ENCODE measurements around the gene SLBP. TPM values are rescaled to one million over a fixed set of nuclear protein-coding genes. Genes with fewer than 3 reads are reported as not detected.
A peak's percentile ranks its signal among the peaks of the same experiment; 100 is the strongest.

The SLBP gene
- total RNA-seq, 1 experiment from 2014 or later: 61.7 TPM

GRCh38 chr4:1735215-1735614 lies 23.1 kb upstream of the SLBP start:
- no peak for DNase-seq

GRCh38 chr4:1732911-1733310 lies 20.8 kb upstream of the SLBP start:
- peaks cover 9% of the 10 kb centered on the region; the same call in 1 of the 2 replicates for H4K20me1 ChIP-seq (ENCODE audit: insufficient read depth)
- ChIA-PET CTCF (no interaction called here), POLR2A (ENCODE audit: unreplicated experiment) (no interaction called here)
- peaks cover 65% of the 10 kb centered on the region for H3K36me3 ChIP-seq (ENCODE audit: low read depth)
- no peak overlapping the region for H3K4me3 ChIP-seq
- H3K4me2 ChIP-seq: no peak overlapping the region
- H3F3A ChIP-seq (ENCODE audit: insufficient read depth, low read depth): peaks cover 39% of the 10 kb centered on the region
- no TSS peak for BruUV-seq (replicated peaks)
- no peaks in the 10 kb centered on the region for H3K9me2 ChIP-seq (ENCODE audit: insufficient read depth)
- no peak overlapping the region for H2AFZ ChIP-seq
- DNase-seq: no peak
- intact Hi-C loops (cut with micrococcal nuclease; ENCODE audit: unreplicated experiment): no loop called here
- H3K27me3 ChIP-seq (ENCODE audit: insufficient read depth, low read depth): no peaks in the 10 kb centered on the region
- no peak overlapping the region for H3K27ac ChIP-seq
- H3K9me3 ChIP-seq (ENCODE audit: insufficient read depth, low read depth): peaks cover 15% of the 10 kb centered on the region
- TF ChIP-seq CTCF (conservative IDR thresholded peaks at IDR 0.05) (no peak), EZH2 (IDR thresholded peaks at IDR 0.05; ENCODE audit: low read depth) (no peak)
- peaks cover 43% of the 10 kb centered on the region for H3K4me1 ChIP-seq (replicated peaks; ENCODE audit: insufficient read depth)
- H3K79me2 ChIP-seq (ENCODE audit: low read depth): peaks cover 63% of the 10 kb centered on the region

More at GRCh38 chr4:1735215-1735614, 23.1 kb upstream of the SLBP start:
- intact Hi-C loops (cut with micrococcal nuclease; ENCODE audit: unreplicated experiment): no loop called here
- TF ChIP-seq EZH2 (IDR thresholded peaks at IDR 0.05; ENCODE audit: low read depth) (no peak), CTCF (conservative IDR thresholded peaks at IDR 0.05) (no peak)
- CTCF ChIA-PET: no interaction called here
- H3F3A ChIP-seq (ENCODE audit: insufficient read depth, low read depth): peaks cover 25% of the 10 kb centered on the region
- H3K4me2 ChIP-seq: no peak overlapping the region
- H3K4me3 ChIP-seq: no peak overlapping the region
- no peaks in the 10 kb centered on the region for H3K9me2 ChIP-seq (ENCODE audit: insufficient read depth)
- BruUV-seq (replicated peaks): no TSS peak
- H3K27me3 ChIP-seq (ENCODE audit: insufficient read depth, low read depth): no peaks in the 10 kb centered on the region
- H2AFZ ChIP-seq: no peak overlapping the region
- no peak overlapping the region for H3K27ac ChIP-seq
- H4K20me1 ChIP-seq (ENCODE audit: insufficient read depth): 0 out of 2 replicates have a peak, but pooled peaks cover 6% of the 10 kb centered on the region
- peaks cover 73% of the 10 kb centered on the region for H3K36me3 ChIP-seq (ENCODE audit: low read depth)
- POLR2A ChIA-PET (ENCODE audit: unreplicated experiment): no interaction called here
- peaks cover 21% of the 10 kb centered on the region for H3K9me3 ChIP-seq (ENCODE audit: insufficient read depth, low read depth)
- H3K79me2 ChIP-seq (ENCODE audit: low read depth): peaks cover 42% of the 10 kb centered on the region
- peaks cover 20% of the 10 kb centered on the region for H3K4me1 ChIP-seq (replicated peaks; ENCODE audit: insufficient read depth)

- no peak overlapping the region for H2AFZ ChIP-seq
- TF ChIP-seq CTCF (conservative IDR thresholded peaks at IDR 0.05): no peak
- TF ChIP-seq EZH2 (IDR thresholded peaks at IDR 0.05; ENCODE audit: low read depth): no peak
- H3K4me3 ChIP-seq: no peak overlapping the region
- peaks cover 9% of the 10 kb centered on the region; the same call in 1 of the 2 replicates for H4K20me1 ChIP-seq (ENCODE audit: insufficient read depth)
- DNase-seq: peak; percentile 78 to 94
- peaks cover 48% of the 10 kb centered on the region for H3K36me3 ChIP-seq (ENCODE audit: low read depth)
- H3K4me1 ChIP-seq (replicated peaks; ENCODE audit: insufficient read depth): peaks cover 58% of the 10 kb centered on the region
- H3F3A ChIP-seq (ENCODE audit: insufficient read depth, low read depth): peaks cover 53% of the 10 kb centered on the region
- peak overlapping the region; percentile 51 for H3K4me2 ChIP-seq
- peak overlapping the region; percentile 80 for H3K27ac ChIP-seq
- POLR2A ChIA-PET (ENCODE audit: unreplicated experiment): no interaction called here
- H3K9me3 ChIP-seq (ENCODE audit: insufficient read depth, low read depth): peaks cover 4% of the 10 kb centered on the region
- CTCF ChIA-PET: interaction anchor here (1.1 kb wide), 1 partner anchor 38 kb away, joined by 4 read pairs; no protein-coding TSS in a partner anchor
- no peaks in the 10 kb centered on the region for H3K9me2 ChIP-seq (ENCODE audit: insufficient read depth)
- H3K27me3 ChIP-seq (ENCODE audit: insufficient read depth, low read depth): no peaks in the 10 kb centered on the region
- peaks cover 66% of the 10 kb centered on the region for H3K79me2 ChIP-seq (ENCODE audit: low read depth)
- intact Hi-C loops (cut with micrococcal nuclease; ENCODE audit: unreplicated experiment): no loop called here
- no TSS peak for BruUV-seq (replicated peaks)
Observed at GRCh38 chr4:1731180-1731579, 19.1 kb upstream of the SLBP start.

All from PC-9 (cell line).